HEK293 (cell line): Measurements from ENCODE around the gene MACROH2A1.

Experiments used
- CTCF ChIA-PET: fragments of 350-600 bp; formaldehyde crosslinking; extraction: SDS; loops from one replicate; lab custom pipeline; 2021; ENCODE audit warnings: antibody characterized with exemption; lab: Yijun Ruan, JAX
- POLR2A ChIA-PET: fragments of 300-600 bp; formaldehyde crosslinking; extraction: SDS; loops from one replicate; lab custom pipeline; 2020; ENCODE audit warnings: antibody characterized with exemption, inconsistent platforms; lab: Yijun Ruan, JAX
- H3K27ac ChIP-seq: fragments of 200-500 bp; sonication (Bioruptor generic); 2 replicates; pipeline ENCODE4 v1.5.1; 2014; ENCODE audit warnings: low read depth, low read length, control low read depth, inconsistent platforms; ENCODE audit errors: extremely low read depth
- H3K36me3 ChIP-seq, 2 experiments: fragments of 200-500 bp in 1 of 2; sonication (Bioruptor generic) in 1 of 2; 1 replicate in 1 of 2; 2 replicates in 1 of 2; pipeline ENCODE4 v1.5.1; 2014 to 2017; ENCODE audit warnings: inconsistent platforms in 2 of 2, low read length in 2 of 2; ENCODE audit not compliant: control insufficient read depth in 2 of 2, insufficient read depth in 1 of 2
- H3K4me1 ChIP-seq: fragments of 200-500 bp; sonication (Bioruptor generic); 2 replicates; pipeline ENCODE4 v1.5.1; 2014; ENCODE audit warnings: mild to moderate bottlenecking, low read length, inconsistent platforms; ENCODE audit not compliant: control insufficient read depth, insufficient read depth
- H3K4me3 ChIP-seq: 2 replicates; pipeline ENCODE4 v1.5.1; 2011; ENCODE audit warnings: low read depth, mild to moderate bottlenecking, control low read depth, low read length, moderate library complexity
- H3K9me3 ChIP-seq: fragments of 200-500 bp; sonication (Bioruptor generic); 2 replicates; pipeline ENCODE4 v1.5.1; 2014; ENCODE audit warnings: low read depth, low read length, inconsistent platforms; ENCODE audit not compliant: control insufficient read depth, insufficient read depth
- AEBP2 ChIP-seq: fragments of 450-650 bp; formaldehyde crosslinking; IDR thresholded peaks from 2 replicates; pipeline ENCODE4 v1.5.1; 2016; ENCODE audit warnings: missing biosample characterization, missing genetic modification characterization, borderline replicate concordance
- REPIN1 ChIP-seq: fragments of 450-650 bp; formaldehyde crosslinking; IDR thresholded peaks from 2 replicates; pipeline ENCODE4 v1.5.1; 2017; ENCODE audit warnings: missing biosample characterization, missing genetic modification characterization, low read depth
- TRIM28 ChIP-seq: IDR thresholded peaks from 2 replicates; pipeline ENCODE4 v1.6.1; 2011; ENCODE audit warnings: low read length, control low read depth, borderline replicate concordance
- ZBTB1 ChIP-seq: fragments of 450-650 bp; formaldehyde crosslinking; IDR thresholded peaks from 2 replicates; pipeline ENCODE4 v1.5.1; 2016; ENCODE audit warnings: missing biosample characterization, missing genetic modification characterization
- ZNF112 ChIP-seq: fragments of 450-650 bp; formaldehyde crosslinking; IDR thresholded peaks from 2 replicates; pipeline ENCODE4 v1.5.0; 2017; ENCODE audit warnings: missing biosample characterization, missing genetic modification characterization
- ZNF169 ChIP-seq: fragments of 450-650 bp; formaldehyde crosslinking; IDR thresholded peaks from 2 replicates; pipeline ENCODE4 v1.5.1; 2016; ENCODE audit warnings: missing biosample characterization, missing genetic modification characterization
- ZNF18 ChIP-seq: fragments of 450-650 bp; formaldehyde crosslinking; IDR thresholded peaks from 2 replicates; pipeline ENCODE4 v1.5.1; 2016; ENCODE audit warnings: missing biosample characterization, missing genetic modification characterization
- ZNF449 ChIP-seq: fragments of 450-650 bp; formaldehyde crosslinking; IDR thresholded peaks from 2 replicates; pipeline ENCODE4 v1.5.1; 2017; ENCODE audit warnings: missing biosample characterization, mild to moderate bottlenecking, missing genetic modification characterization, moderate library complexity
- ZNF560 ChIP-seq: fragments of 450-650 bp; formaldehyde crosslinking; IDR thresholded peaks from 2 replicates; pipeline ENCODE4 v1.5.1; 2017; ENCODE audit warnings: missing biosample characterization, missing genetic modification characterization, borderline replicate concordance
- ZNF629 ChIP-seq: fragments of 450-650 bp; formaldehyde crosslinking; IDR thresholded peaks from 2 replicates; pipeline ENCODE4 v1.5.1; 2017; ENCODE audit warnings: missing biosample characterization, missing genetic modification characterization
- ZNF654 ChIP-seq: fragments of 450-650 bp; formaldehyde crosslinking; IDR thresholded peaks from 2 replicates; pipeline ENCODE4 v1.5.1; 2016; ENCODE audit warnings: low read depth, missing biosample characterization, missing genetic modification characterization
- ZNF670 ChIP-seq: fragments of 450-650 bp; formaldehyde crosslinking; IDR thresholded peaks from 2 replicates; pipeline ENCODE4 v1.5.1; 2016; ENCODE audit warnings: missing biosample characterization, missing genetic modification characterization, low read depth
- ZNF843 ChIP-seq: fragments of 450-650 bp; formaldehyde crosslinking; IDR thresholded peaks from 2 replicates; pipeline ENCODE4 v1.5.1; 2016; ENCODE audit warnings: missing biosample characterization, missing genetic modification characterization
- TF ChIP-seq, protein P1 (sequence below): fragments of 450-650 bp; formaldehyde crosslinking; IDR thresholded peaks from 2 replicates; pipeline ENCODE4 v1.5.1; 2016; ENCODE audit warnings: missing biosample characterization, missing genetic modification characterization
- TF ChIP-seq, protein P2 (sequence below): fragments of 450-650 bp; formaldehyde crosslinking; IDR thresholded peaks from 2 replicates; pipeline ENCODE4 v1.5.1; 2016; ENCODE audit warnings: missing biosample characterization, missing genetic modification characterization
- TF ChIP-seq, protein P3 (sequence below): fragments of 450-650 bp; formaldehyde crosslinking; IDR thresholded peaks from 2 replicates; pipeline ENCODE4 v1.5.1; 2016; ENCODE audit warnings: missing biosample characterization, missing genetic modification characterization, low read depth

MACROH2A1 gene

GRCh38 chr5:135345956-135346731, 52.9 kb downstream of the MACROH2A1 start:
- ChIA-PET POLR2A (no interaction called here), CTCF (interaction anchor here (1.7 kb wide), 1 partner anchor 80 kb away, joined by 6 read pairs; no protein-coding TSS in a partner anchor)
- Histone ChIP-seq H3K9me3 (no peaks in the 10 kb centered on the region), H3K4me3 (no peak overlapping the region), H3K4me1 (no peaks in the 10 kb centered on the region), H3K36me3 (peaks cover 24 to 98% of the 10 kb centered on the region in 2 experiments; a peak in 2 of 3 replicates), H3K27ac (no peak overlapping the region)
- TF ChIP-seq ZNF449 (tag by site-specific recombination), result no peak
- no peak for TF ChIP-seq ZNF629 (tag by site-specific recombination)
- TF ChIP-seq ZNF654, result no peak
- no peak for TF ChIP-seq AEBP2
- TF ChIP-seq, protein P1, sequence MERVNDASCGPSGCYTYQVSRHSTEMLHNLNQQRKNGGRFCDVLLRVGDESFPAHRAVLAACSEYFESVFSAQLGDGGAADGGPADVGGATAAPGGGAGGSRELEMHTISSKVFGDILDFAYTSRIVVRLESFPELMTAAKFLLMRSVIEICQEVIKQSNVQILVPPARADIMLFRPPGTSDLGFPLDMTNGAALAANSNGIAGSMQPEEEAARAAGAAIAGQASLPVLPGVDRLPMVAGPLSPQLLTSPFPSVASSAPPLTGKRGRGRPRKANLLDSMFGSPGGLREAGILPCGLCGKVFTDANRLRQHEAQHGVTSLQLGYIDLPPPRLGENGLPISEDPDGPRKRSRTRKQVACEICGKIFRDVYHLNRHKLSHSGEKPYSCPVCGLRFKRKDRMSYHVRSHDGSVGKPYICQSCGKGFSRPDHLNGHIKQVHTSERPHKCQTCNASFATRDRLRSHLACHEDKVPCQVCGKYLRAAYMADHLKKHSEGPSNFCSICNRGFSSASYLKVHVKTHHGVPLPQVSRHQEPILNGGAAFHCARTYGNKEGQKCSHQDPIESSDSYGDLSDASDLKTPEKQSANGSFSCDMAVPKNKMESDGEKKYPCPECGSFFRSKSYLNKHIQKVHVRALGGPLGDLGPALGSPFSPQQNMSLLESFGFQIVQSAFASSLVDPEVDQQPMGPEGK (tag by site-specific recombination), result no peak
- TF ChIP-seq TRIM28, result no peak
- TF ChIP-seq ZNF843 (tag by site-specific recombination), result no peak
- no peak for TF ChIP-seq ZNF670 (tag by site-specific recombination)
- no peak for TF ChIP-seq ZBTB1 (tag by site-specific recombination)
- no peak for TF ChIP-seq ZNF169 (tag by site-specific recombination)
- TF ChIP-seq, protein P2, sequence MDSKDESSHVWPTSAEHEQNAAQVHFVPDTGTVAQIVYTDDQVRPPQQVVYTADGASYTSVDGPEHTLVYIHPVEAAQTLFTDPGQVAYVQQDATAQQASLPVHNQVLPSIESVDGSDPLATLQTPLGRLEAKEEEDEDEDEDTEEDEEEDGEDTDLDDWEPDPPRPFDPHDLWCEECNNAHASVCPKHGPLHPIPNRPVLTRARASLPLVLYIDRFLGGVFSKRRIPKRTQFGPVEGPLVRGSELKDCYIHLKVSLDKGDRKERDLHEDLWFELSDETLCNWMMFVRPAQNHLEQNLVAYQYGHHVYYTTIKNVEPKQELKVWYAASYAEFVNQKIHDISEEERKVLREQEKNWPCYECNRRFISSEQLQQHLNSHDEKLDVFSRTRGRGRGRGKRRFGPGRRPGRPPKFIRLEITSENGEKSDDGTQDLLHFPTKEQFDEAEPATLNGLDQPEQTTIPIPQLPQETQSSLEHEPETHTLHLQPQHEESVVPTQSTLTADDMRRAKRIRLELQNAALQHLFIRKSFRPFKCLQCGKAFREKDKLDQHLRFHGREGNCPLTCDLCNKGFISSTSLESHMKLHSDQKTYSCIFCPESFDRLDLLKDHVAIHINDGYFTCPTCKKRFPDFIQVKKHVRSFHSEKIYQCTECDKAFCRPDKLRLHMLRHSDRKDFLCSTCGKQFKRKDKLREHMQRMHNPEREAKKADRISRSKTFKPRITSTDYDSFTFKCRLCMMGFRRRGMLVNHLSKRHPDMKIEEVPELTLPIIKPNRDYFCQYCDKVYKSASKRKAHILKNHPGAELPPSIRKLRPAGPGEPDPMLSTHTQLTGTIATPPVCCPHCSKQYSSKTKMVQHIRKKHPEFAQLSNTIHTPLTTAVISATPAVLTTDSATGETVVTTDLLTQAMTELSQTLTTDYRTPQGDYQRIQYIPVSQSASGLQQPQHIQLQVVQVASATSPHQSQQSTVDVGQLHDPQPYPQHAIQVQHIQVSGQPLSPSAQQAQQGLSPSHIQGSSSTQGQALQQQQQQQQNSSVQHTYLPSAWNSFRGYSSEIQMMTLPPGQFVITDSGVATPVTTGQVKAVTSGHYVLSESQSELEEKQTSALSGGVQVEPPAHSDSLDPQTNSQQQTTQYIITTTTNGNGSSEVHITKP, result no peak

- Histone ChIP-seq H3K4me3 (no peak overlapping the region), H3K36me3 (peaks cover 30 to 98% of the 10 kb centered on the region in 2 experiments), H3K27ac (no peak overlapping the region), H3K4me1 (no peaks in the 10 kb centered on the region), H3K9me3 (no peaks in the 10 kb centered on the region)
- POLR2A ChIA-PET, result no interaction called here
- TF ChIP-seq ZNF560 (tag by site-specific recombination) (no peak), REPIN1 (tag by site-specific recombination) (no peak), ZNF18 (no peak), ZNF112 (tag by site-specific recombination) (no peak)
- TF ChIP-seq, protein P3, sequence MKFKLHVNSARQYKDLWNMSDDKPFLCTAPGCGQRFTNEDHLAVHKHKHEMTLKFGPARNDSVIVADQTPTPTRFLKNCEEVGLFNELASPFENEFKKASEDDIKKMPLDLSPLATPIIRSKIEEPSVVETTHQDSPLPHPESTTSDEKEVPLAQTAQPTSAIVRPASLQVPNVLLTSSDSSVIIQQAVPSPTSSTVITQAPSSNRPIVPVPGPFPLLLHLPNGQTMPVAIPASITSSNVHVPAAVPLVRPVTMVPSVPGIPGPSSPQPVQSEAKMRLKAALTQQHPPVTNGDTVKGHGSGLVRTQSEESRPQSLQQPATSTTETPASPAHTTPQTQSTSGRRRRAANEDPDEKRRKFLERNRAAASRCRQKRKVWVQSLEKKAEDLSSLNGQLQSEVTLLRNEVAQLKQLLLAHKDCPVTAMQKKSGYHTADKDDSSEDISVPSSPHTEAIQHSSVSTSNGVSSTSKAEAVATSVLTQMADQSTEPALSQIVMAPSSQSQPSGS, result no peak
- CTCF ChIA-PET, result interaction anchor here (1.4 kb wide), 1 partner anchor 113 kb away, joined by 3 read pairs; no protein-coding TSS in a partner anchor
Observed at GRCh38 chr5:135344349-135344748, 54.7 kb downstream of the MACROH2A1 start.
